Astrocyte of the cerebellum (primary cell): ENCODE results near the gene JTB.

Experiments used
- DNase-seq: peaks from one replicate; pipeline ENCODE4 v3.0.0-alpha.2; 2011; ENCODE audit warnings: low read depth
- H3K4me3 ChIP-seq: 2 replicates; pipeline ENCODE4 v1.5.1; 2011; ENCODE audit warnings: mild to moderate bottlenecking, low read depth, low read length, moderate library complexity
- in situ Hi-C: cut with HindIII; loops from 2 replicates; pipeline ENCODE4 v1.10.0; 2017; ENCODE audit warnings: low sequenced_read_pairs
- TF ChIP-seq, protein P1 (sequence below): IDR thresholded peaks from 2 replicates; pipeline ENCODE4 v1.5.1; 2012; ENCODE audit warnings: low read length, low read depth, moderate library complexity, mild to moderate bottlenecking; ENCODE audit errors: missing control alignments

The JTB gene

DNA sequence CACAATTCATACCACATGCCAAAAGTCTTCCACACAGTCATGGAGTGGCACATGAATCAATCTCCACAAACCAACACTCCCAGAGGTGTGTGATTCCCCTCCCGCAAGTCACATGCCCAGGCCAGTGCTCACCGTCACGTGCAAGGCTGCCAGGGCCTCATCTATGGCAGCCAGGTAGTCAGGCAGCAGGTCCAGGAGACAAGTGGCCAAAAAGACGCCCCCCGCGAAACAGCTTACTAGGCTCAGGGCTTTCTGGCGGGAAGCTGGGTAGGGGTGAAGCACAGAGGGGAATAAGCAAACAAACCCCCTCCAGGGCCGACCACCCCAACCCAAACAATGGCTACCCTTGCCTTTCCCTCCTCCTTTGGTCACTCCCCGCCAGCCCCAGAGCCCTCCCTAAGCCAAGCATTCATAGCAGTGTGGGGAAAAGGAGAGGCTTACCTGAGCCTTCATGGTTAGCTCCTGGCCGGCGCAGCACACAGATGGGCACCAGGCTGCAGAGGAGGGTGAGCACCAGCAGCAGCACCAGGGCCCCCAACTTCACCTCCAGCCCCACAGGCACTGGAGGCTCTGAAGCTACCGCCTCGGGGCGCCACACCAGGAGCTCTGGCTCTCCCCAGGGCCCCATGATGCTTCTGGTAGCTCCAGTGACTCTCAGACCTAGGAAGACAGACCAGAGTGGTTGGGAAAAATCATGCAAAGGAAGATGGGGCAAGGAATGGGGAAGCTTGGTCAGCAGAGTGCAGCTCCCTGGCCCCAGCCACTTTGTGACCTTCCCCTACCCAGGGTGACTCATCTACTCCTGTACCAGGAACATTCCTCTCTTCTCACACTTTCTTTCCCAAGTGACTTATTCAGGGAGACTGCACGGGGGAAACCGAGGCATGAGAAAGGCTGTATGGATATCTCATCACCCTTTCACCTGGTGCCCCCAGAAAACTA, 15.1 kb downstream of the JTB start:
- peak overlapping the region; percentile 89 for H3K4me3 ChIP-seq
- in situ Hi-C loops = loop anchor here (5.0 kb wide), 1 partner anchor 145 kb away; no protein-coding TSS in a partner anchor
- DNase-seq = no peak
- TF ChIP-seq, protein P1, sequence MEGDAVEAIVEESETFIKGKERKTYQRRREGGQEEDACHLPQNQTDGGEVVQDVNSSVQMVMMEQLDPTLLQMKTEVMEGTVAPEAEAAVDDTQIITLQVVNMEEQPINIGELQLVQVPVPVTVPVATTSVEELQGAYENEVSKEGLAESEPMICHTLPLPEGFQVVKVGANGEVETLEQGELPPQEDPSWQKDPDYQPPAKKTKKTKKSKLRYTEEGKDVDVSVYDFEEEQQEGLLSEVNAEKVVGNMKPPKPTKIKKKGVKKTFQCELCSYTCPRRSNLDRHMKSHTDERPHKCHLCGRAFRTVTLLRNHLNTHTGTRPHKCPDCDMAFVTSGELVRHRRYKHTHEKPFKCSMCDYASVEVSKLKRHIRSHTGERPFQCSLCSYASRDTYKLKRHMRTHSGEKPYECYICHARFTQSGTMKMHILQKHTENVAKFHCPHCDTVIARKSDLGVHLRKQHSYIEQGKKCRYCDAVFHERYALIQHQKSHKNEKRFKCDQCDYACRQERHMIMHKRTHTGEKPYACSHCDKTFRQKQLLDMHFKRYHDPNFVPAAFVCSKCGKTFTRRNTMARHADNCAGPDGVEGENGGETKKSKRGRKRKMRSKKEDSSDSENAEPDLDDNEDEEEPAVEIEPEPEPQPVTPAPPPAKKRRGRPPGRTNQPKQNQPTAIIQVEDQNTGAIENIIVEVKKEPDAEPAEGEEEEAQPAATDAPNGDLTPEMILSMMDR = peak; percentile 4

DNA sequence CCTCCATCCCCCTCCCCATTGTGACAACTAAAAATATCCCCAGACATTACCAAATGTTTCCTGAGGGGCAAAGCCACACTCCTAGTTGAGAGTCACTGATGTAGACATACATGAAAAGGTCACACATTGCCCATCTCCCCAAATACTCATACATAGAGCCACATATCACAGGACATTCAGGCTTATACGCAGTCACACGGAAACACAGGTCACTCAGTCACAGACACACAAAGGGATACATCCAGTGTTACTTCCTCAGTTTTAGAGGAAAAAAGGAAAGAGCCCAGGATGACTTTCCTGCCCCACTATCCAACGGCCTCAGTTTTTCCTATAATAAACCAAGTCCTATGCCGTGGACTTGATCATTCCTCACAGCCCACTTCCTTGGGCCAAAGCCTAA, 16.1 kb downstream of the JTB start:
- TF ChIP-seq, protein P1 = no peak
- in situ Hi-C loops = loop anchor here (5.0 kb wide), 1 partner anchor 144 kb away; no protein-coding TSS in a partner anchor
- H3K4me3 ChIP-seq = peak overlapping the region; percentile 89
- no peak for DNase-seq

DNA sequence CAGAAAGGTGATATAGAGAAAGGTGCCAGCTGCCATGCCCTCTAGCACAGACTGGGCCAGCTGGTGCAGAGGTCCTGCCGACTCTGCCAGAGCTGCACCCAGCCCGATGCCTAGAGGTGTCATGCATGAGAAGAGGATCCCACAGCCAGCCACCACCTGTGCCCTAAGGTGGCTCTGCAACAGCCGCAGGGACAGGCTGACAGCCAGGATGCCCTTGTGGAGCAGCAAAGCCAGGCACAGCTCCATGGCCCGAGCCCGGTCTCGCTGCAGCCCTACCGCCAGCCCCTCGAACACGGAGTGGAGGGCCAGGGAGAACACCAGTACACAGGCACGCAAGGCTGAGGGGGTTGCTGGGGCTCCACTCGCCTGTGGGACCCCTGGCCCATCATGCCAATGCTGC, 17.3 kb downstream of the JTB start:
- no peak overlapping the region for H3K4me3 ChIP-seq
- TF ChIP-seq, protein P1 = no peak
- DNase-seq = no peak
- in situ Hi-C loops = loop anchor here (5.0 kb wide), 1 partner anchor 143 kb away; no protein-coding TSS in a partner anchor

DNA sequence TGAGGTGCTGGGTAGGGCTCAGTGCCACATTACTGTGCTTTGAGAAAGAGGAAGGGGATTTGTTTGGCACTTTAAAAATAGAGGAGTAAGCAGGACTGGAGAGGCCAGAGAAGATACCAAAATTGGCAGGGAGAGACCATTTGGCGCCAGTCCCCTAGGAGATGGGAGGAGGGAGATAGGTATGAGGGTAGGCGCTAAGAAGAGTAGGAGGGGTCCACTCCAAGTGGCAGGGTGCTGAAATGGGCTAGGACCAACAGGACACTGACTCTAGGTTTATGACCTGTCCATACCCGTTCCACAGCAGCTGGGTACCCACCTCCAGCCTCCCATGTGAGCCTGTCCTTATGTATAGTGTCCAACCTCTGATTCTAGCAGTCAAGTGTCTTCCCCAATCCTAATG, 18.0 kb downstream of the JTB start:
- TF ChIP-seq, protein P1 = no peak
- no peak for DNase-seq
- no peak overlapping the region for H3K4me3 ChIP-seq
- in situ Hi-C loops = no loop called here

DNA sequence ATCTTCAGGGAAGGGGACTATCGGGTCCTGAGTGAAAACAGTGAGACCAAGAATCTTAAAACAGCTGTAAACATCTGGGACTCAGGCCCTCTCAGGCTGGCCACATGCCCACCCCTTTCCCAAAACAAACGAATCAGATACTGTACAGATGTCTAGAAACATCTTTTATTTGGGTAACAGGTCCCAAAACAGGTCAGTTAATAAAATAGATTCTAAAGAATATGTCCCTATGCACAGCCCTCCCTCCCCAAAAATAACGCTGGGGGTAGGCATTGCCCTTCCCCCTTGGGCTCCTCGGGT, 18.6 kb downstream of the JTB start:
- TF ChIP-seq, protein P1 = no peak
- H3K4me3 ChIP-seq = peak overlapping the region; percentile 94
- DNase-seq = no peak
- in situ Hi-C loops = no loop called here

DNA sequence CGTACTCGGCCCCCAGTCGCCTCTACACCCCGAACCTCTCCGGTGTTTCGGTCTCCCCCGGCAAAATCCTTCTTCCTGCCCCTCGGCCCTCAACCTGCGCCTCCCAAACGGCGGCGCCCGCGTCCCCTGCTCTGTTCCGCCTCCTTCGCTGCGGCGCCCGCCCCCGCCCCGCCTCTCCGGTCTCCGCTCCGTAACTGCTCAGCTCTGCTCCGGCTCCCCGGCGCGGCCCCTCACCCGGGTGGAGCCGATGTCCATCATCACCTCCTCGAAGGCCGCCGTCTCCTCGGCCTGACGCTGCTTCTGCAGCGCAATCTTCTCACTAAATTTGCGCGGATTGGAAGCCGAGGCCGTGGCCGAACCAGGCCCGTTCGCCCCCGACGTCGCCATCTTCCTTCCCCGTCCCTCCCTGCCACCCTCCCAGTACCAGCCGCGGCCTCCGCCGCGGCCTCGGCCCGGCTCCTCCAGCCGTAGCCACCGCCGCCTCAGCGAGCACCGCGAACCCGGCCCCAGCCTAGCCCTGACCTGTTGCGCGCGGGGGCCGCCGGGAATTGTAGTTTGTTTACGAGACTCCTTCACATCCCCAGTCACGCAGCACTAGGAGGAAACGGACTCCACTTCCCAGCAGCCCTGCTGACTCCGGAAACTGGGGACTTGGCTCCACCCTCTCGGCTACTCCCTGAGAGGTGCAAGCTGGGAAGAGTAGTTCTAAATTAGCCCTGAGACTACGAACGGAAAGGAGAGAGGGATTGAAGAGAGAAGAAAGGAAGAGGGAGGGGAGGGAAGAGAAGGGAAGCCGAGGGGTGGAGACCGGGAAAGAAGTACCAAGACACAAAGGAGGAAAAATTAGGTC, 19.1 kb downstream of the JTB start, which contains the start of gene CRTC2:
Gene CRTC2, minus strand, starts transcription at position 502 of the 850 bp plus-strand sequence. Its CDS starts 115 bp downstream, at position 387.
- TF ChIP-seq, protein P1 = peak; percentile 4
- in situ Hi-C loops = no loop called here
- peak; percentile 97 for DNase-seq
- peak within 1 kb of the TSS; percentile 94 for H3K4me3 ChIP-seq
